ENCODE data around the gene PDZRN3. TPM values are rescaled to one million over a fixed set of nuclear protein-coding genes. Genes with fewer than 3 reads are reported as not detected.
A peak's percentile ranks its signal among the peaks of the same experiment; 100 is the strongest.

The PDZRN3 gene
- total RNA-seq (2014; rRNA removed; shearing (Covaris generic); ENCODE audit: low replicate concordance): 1.4 and 44.8 TPM in 2 replicates

DNA sequence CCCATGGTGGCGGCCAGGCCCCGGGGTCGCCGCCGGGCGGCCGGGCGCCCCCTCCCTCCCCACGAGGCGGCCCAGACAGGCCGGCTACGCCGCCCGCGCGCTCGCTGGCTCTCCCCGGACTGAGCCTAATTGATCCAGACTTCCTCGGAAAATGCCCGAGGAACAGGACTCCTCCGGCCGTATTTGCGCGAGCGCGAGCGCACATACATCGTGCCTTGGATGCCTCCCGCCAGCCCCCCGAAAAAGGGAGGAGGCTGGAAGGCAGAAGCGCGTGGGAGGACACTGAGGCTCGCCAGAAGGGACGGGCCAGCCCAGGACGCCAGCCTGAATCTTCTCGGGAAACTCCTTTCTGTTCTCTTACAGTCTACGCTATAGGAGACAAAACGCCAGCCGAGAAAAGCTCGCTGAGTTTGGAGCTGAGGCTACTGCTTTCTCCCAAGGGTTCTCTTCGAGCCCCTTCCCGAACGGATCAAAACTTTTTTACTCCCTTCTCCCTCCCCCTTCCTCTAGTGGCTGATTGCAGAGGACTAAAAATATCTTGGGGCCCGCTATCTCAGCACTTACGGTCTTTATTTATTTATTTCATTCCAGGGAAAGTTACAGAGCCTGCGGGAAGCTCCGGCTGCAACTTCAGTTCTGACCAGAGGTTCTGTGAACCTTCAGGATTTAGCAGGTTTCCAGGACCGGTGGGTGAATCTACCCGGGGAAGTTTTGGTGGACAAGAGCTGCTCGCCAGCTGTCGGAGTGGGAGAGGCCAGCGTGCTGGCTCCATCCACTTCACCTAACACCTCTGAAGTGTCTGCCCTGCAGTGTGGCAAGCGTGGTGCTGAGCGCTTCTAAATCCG lies at the start of gene PDZRN3:
PDZRN3 (minus strand) TSS at position 121 of the 845 bp plus-strand sequence.
- in situ Hi-C loops (cut with HindIII; ENCODE audit: low pct_unique_long_range_greater_than_20kb, low sequenced_read_pairs): no loop called here
- DNase-seq (ENCODE audit: low read depth): peak; percentile 47

DNA sequence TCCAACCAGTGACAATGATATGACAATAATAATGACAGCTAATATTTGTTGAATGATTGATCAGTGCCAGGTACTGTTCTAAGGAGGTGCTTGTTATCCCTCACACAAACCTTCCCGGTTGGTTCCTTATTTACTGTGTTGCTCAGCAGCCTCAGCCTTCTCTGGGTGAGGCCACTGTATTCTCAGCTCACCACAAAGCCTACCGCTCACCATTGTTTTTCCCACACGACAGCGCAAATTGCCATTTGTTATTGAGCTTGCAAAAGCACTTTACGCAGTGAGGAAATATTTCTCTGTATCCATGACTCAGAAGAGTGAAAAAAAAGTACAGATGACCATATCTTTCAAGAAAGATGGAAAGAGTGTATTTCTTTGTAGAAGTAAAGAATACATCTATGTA lies 49.5 kb upstream of the PDZRN3 start:
- no peak for DNase-seq (ENCODE audit: low read depth)
- in situ Hi-C loops (cut with HindIII; ENCODE audit: low pct_unique_long_range_greater_than_20kb, low sequenced_read_pairs): no loop called here

DNA sequence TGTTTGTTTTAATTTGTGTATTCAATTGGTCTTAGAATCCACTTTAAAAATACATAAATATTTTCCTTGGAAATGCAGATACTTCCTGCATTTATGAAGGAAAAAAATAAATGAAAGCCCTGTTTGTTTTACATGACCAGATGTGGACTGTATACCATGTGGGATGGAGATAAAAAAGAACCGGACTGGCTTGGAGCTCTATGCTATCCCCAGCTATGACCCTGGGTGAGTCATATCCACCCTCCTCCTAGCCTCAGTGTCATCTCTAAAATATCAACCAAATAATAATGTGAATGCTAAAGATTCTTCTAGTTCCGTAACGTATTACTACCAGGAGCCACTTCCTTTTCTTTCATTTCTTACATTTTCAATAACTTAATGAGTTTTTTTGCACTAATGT lies 44.5 kb upstream of the PDZRN3 start:
- no peak for DNase-seq (ENCODE audit: low read depth)
- in situ Hi-C loops (cut with HindIII; ENCODE audit: low pct_unique_long_range_greater_than_20kb, low sequenced_read_pairs): no loop called here

DNA sequence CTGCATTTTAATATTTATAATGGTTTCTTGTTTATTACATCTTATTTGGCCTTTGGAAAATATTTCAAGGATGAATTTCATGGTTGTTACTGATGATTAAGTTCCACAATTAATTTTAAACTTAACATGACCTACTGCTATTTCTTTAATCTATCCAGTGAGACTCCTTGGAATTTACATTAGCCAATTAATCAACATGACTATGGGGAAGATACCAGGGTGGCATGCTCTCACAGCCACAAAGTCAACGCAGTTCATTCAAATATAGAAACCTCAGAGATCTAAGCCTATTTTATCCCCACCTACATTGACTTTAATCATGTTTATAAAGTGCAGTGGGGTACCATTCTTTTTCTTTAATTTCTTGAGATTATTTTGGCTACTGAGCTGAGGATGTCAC lies 43.6 kb upstream of the PDZRN3 start:
- DNase-seq (ENCODE audit: low read depth): no peak
- in situ Hi-C loops (cut with HindIII; ENCODE audit: low pct_unique_long_range_greater_than_20kb, low sequenced_read_pairs): no loop called here

DNA sequence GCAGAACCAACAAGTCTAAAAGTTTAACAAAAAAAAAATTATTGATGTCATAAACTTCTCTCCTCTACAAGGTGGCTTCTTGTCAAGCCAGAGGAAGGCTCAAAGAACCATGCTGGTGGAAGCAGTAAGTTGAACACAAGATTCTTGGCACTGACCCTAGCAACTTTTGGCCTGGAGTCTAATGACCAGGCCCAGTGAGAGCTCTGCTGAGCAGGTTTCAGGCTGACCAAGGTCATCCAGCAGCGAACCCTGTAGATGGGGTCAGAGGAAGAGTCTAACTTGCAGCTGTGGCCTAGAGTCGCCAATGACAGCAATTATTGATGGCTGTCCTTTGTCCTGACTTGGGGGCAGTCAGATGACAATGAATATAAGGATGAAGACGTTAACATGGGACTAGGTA lies 43.1 kb upstream of the PDZRN3 start:
- DNase-seq (ENCODE audit: low read depth): no peak
- in situ Hi-C loops (cut with HindIII; ENCODE audit: low pct_unique_long_range_greater_than_20kb, low sequenced_read_pairs): no loop called here

DNA sequence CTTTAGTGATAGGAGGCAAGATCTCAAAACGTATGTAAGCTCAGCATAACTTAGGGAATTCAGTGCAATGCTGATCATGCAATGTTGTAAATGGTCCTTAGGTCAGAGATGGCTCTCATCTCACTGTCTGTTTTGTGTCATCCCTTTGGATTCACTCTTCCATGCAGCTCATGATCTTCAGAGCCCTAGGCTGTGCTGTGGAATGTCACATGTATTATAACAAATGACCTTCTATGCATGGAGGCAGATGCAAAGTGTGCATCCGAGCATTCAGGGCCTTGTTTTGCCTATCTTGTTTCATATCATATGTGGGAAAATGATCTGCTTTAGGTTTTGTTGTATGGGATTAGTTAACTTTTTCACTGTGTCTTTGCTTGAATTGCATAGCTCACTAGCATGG lies 40.5 kb upstream of the PDZRN3 start:
- in situ Hi-C loops (cut with HindIII; ENCODE audit: low pct_unique_long_range_greater_than_20kb, low sequenced_read_pairs): no loop called here
- no peak for DNase-seq (ENCODE audit: low read depth)

DNA sequence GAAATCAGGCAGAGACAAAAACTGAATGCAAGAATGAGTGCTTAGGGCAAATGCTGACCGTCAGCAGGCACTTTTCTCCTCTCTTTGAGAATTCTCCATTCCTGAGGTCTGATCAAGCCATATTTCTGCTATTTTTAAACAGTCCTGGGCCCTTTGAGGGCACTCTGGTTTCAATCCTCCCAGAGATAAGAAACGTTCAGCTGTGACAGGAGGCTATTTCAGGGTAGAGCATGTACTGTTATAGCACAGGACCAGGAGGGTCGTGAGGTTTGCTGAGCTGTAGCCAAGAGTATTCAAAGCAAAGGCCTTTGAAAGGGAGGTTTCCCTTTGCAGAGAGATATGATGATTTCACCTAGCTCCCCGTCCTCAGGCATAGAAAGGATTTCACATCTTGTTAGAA lies 39.6 kb upstream of the PDZRN3 start:
- in situ Hi-C loops (cut with HindIII; ENCODE audit: low pct_unique_long_range_greater_than_20kb, low sequenced_read_pairs): no loop called here
- no peak for DNase-seq (ENCODE audit: low read depth)

DNA sequence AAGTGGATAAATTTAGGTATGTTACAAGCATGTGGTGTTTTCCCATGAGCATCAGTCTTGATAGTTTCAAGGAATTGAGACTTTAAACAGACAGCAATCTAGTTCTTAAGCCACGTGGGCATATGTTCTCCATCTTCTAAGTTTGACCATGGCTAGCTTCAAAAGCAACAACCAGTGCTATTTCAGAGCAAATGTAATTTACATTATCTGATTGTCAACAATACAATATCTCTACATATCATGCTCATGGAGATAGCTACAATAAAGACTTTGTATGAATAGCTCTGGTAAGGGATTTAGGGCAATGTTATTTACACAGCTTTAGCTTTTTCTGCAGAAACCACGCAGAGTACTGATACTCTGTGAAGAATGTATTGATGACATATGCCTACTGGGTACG lies 38.8 kb upstream of the PDZRN3 start:
- no peak for DNase-seq (ENCODE audit: low read depth)
- in situ Hi-C loops (cut with HindIII; ENCODE audit: low pct_unique_long_range_greater_than_20kb, low sequenced_read_pairs): no loop called here

DNA sequence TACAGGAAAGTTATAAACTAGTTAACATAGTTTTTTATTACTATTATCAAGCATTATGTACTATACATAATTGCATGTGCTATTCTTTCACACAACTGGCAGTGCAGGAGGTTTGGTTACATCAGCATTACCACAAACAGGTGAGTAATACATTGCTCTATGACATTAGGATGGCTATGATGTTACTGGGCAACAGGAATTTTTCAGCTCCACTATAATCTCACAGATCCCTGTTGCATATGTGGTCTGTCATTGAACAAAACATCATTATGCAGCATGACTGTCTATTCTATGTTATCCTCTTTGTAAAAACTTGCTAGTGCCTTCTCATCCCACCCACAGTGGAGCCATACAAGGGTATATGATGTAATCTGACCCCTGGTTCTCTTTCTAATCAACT lies 36.5 kb upstream of the PDZRN3 start:
- in situ Hi-C loops (cut with HindIII; ENCODE audit: low pct_unique_long_range_greater_than_20kb, low sequenced_read_pairs): no loop called here
- no peak for DNase-seq (ENCODE audit: low read depth)

DNA sequence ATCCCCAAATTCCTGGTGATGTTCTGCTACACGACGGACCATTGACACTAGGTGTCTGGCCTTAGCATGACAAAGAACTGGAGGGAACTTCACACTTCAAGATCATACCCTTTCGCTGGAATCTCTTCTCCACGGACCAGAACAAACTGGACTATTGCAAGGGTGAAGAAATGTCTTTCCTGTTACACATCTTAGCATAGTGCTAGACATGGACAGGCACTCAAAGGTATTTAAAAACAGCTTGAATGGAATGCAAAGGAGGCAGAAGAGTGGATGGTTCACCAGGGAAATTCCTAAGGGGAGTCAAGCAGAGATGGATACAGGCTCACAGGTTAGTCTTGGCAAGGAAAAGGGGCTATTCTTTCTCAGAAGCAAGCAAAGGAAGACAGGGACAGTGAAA lies 33.5 kb upstream of the PDZRN3 start:
- in situ Hi-C loops (cut with HindIII; ENCODE audit: low pct_unique_long_range_greater_than_20kb, low sequenced_read_pairs): no loop called here
- DNase-seq (ENCODE audit: low read depth): no peak

DNA sequence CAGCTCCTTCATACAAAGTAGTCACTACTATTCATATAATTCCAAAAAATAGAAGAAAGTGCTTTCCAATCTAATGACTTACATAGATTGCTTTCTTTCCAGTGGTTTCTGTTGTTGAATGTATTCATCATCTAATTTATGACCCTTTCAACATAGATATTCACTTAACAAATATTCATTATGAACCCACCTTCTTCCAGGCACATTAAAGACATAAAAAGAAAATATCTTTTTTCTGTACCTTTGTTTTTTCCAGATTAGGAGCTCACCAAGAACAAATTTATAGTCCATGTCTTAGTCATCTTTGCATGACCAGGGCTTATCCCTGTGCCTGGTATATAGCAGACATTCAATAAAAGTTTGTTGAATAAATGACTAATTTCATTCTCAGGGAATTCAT lies 32.4 kb upstream of the PDZRN3 start:
- in situ Hi-C loops (cut with HindIII; ENCODE audit: low pct_unique_long_range_greater_than_20kb, low sequenced_read_pairs): no loop called here
- no peak for DNase-seq (ENCODE audit: low read depth)

DNA sequence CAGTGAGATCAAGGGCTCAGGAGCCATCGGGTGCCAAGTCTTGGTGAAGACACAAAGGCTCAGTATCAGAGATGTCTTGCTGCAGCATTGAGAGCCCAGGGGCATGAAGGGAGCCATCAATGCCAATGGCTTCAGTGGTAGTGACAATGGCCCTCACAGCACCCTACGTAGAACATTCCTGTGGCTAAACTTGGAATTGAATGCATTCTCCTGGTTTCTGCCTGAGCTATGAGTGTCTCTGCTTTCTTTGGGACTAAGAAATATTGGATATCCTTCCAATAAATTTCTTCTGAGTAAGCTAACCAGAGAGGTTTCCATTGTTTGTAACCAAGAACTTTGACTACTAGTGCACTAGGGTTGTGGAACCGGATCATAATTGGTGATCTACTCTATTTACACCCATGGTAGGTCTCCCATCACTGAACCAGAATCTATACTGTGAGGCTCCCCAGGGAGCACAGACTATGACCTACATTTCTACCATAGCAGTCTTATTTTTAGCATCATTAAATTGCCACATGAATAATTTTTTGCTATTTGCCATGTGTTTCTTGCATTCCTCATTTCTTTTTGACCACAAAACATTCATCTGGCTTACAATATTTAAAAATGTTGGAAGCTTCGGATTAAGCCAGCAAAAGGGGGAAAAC lies 31.6 kb upstream of the PDZRN3 start:
- DNase-seq (ENCODE audit: low read depth): no peak
- in situ Hi-C loops (cut with HindIII; ENCODE audit: low pct_unique_long_range_greater_than_20kb, low sequenced_read_pairs): no loop called here

DNA sequence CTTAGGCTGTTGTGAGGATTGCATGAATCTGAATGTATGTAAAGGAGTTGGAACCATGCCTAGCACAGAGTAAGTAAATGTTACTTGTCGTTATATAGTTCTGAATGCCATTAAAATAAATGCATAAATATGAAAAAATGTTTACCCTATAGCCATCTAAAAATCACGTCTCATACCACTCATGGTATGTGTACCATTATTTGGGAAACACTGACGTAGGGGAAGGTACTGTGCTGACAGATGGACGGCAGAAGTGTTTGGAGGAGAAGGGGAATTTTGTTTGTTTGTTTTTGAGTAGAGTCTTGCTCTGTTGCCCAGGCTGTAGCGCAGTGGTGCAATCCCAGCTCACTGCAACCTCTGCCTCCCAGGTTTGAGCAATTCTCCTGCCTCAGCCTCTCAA lies 30.5 kb upstream of the PDZRN3 start:
- no peak for DNase-seq (ENCODE audit: low read depth)
- in situ Hi-C loops (cut with HindIII; ENCODE audit: low pct_unique_long_range_greater_than_20kb, low sequenced_read_pairs): no loop called here

DNA sequence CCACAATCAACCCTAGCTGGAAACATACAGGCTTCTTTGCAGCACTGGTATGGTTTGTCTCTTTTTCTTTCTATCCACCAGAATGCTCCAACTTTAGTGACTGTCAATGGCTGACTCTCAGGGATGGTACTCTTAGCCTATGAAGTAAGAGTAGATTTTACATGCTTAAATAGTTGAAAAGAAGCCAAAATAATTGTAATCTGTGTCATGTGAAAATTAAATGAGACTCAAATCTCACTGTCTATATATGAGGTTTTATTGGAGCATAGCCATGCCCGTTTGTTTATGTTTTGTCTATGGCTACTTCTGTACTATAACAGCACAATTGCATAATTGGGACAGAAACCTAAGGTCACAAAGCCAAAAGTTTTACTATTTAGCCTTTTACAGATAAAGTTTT lies 29.1 kb upstream of the PDZRN3 start:
- in situ Hi-C loops (cut with HindIII; ENCODE audit: low pct_unique_long_range_greater_than_20kb, low sequenced_read_pairs): no loop called here
- DNase-seq (ENCODE audit: low read depth): no peak

DNA sequence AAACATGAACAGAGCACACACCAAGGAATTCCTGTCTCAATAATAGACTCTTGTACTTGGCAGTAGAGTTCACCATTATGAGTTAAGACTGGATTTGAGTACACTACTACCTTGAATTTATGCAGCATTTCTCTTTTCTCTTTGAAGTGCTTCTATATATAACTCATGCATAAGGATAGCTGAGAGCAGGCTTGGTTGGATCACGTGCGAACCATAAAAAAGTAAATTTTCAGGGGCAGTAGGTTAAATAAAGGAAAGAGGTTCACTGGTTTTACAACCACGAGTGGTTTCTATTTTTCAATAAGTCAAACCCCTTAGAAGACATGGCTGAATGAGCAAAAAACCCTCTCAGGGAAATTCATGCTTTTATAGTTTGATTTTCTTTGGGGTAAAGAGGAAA lies 28.6 kb upstream of the PDZRN3 start:
- DNase-seq (ENCODE audit: low read depth): no peak
- in situ Hi-C loops (cut with HindIII; ENCODE audit: low pct_unique_long_range_greater_than_20kb, low sequenced_read_pairs): no loop called here

DNA sequence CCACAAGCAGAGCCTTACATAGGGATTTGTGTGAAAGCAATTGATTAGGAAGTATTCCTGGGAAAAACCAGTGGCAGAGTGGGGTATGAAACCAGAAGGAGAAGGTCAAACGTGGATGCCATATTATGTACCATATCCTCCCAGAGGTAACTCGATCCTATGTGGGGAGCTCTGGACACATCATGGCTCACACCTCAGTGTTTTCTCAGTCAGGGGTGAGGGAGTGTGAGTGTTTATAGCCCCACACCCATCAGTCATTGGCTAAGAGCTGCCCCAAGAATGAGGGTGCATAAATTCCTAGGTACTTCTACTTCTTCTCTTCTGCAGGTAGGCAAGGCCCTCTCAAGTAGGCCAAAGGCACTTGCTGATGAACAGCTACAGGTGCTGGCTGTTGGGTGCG lies 28.2 kb upstream of the PDZRN3 start:
- in situ Hi-C loops (cut with HindIII; ENCODE audit: low pct_unique_long_range_greater_than_20kb, low sequenced_read_pairs): no loop called here
- no peak for DNase-seq (ENCODE audit: low read depth)

DNA sequence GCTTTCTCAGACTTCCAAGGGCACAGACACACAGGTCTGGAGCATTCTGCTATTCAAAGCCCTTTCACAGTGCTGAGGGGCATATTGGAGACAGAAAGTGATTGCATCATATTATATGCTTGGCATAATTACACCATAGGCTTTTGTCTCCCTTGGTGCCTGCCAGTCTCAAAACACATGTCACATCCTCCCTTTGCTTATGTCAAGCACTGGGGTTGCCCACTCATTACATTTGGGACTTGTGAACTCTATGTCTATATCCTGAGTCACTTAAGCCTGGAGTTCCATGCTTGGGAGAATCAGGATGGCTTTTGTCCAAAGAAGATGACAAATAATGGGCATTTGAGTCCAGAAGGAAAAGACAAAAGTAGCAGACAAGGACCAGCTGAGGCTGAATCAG lies 12.3 kb upstream of the PDZRN3 start:
- no peak for DNase-seq (ENCODE audit: low read depth)

DNA sequence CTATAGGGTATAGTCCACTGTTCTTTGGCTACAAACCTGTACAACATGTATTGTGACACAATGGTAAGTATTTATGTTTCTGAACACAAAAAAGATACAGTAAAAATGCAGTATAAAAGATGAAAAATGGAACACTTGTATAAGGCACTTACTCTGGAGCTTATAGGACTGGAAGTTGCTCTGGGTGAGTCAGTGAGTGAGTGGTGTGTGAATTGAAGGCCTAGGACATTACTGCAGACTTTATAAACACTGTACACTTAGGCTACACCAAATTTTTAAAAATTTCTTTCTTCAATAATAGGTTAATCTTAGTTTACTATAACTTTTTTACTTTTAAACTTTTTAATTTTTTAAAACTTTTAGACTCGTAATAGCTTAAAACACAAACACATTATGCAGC lies 10.5 kb upstream of the PDZRN3 start:
- in situ Hi-C loops (cut with HindIII; ENCODE audit: low pct_unique_long_range_greater_than_20kb, low sequenced_read_pairs): no loop called here
- DNase-seq (ENCODE audit: low read depth): no peak

More for the DNA sequence above, 12.3 kb upstream of the PDZRN3 start:
- in situ Hi-C loops (cut with HindIII; ENCODE audit: low pct_unique_long_range_greater_than_20kb, low sequenced_read_pairs): no loop called here

DNA sequence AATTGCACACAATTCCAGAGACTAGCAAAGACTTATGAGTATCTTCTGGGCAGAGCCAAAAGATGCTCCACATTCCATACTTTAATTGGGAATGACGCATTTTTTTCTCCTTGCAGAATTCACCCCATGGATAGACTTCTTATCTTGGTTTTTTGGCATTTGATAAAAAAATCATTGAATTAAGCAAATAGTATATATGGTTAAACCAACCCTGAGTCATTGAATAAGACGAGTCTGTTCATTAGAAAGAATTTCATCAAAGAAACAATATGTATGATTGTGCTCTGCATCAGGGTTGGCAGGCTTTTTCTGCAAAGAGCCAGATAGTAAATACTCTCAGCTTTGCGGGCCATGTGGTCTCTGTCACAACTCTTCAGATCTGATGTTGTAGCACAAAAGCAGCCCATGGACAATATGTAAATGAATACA lies 9.2 kb upstream of the PDZRN3 start:
- DNase-seq (ENCODE audit: low read depth): no peak
- in situ Hi-C loops (cut with HindIII; ENCODE audit: low pct_unique_long_range_greater_than_20kb, low sequenced_read_pairs): no loop called here

DNA sequence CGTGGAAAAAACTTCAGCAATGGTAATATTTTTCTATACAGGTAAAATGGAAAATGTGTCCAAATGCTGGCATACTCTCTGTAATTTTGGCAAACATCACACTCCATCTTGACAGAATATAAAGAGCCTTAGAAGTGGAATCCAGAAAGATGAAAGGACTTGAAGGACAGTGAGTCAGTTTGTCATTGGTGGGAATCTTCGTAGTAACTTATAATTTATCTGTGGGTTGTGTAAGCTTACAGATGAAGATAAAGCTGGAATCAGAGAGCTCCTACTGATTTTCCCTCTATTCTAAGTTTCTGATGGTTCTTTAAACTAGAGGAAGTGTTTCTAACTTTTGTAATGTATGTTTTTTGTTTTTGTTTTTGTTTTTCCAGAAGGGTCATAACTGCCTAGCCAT lies 8.7 kb upstream of the PDZRN3 start:
- in situ Hi-C loops (cut with HindIII; ENCODE audit: low pct_unique_long_range_greater_than_20kb, low sequenced_read_pairs): no loop called here
- DNase-seq (ENCODE audit: low read depth): no peak

Data from Caki2 (cell line).